Measurements from ENCODE around the gene ATXN1.
"Not testable (repeated sequence)": the region's sequence is repeated elsewhere in the genome, so short reads cannot be mapped to it uniquely, and the experiment has no call there.

The ATXN1 gene

GRCh38 chr6:16391451-16391912, 369.8 kb downstream of the ATXN1 start:
- Histone ChIP-seq H2BK15ac (replicated peaks; ENCODE audit: low read depth) (no peak overlapping the region), H3K27me3 (ENCODE audit: insufficient read depth, low read length, poor library complexity) (no peaks in the 10 kb centered on the region), H3K4me3 (ENCODE audit: low read length) (no peak overlapping the region), H4K8ac (ENCODE audit: low read depth, low read length) (no peak overlapping the region), H3K4me2 (ENCODE audit: low read length) (no peak overlapping the region), H3K23ac (ENCODE audit: low read length) (no peak overlapping the region), H2BK120ac (ENCODE audit: low read depth, low read length) (no peak overlapping the region), H2BK5ac (ENCODE audit: low read length) (no peak overlapping the region), H4K5ac (ENCODE audit: low read length) (no peak overlapping the region), H3K79me1 (ENCODE audit: low read length) (no peaks in the 10 kb centered on the region), H3K4me1 (ENCODE audit: control insufficient read depth, low read depth, low read length) (no peaks in the 10 kb centered on the region), H3K36me3 (ENCODE audit: control insufficient read depth, insufficient read depth, low read length) (no peaks in the 10 kb centered on the region), H3K18ac (ENCODE audit: low read length) (no peak overlapping the region), H2AK5ac (ENCODE audit: low read length) (no peak overlapping the region), H3K9ac (ENCODE audit: low read length) (no peak overlapping the region), H3K79me2 (ENCODE audit: control insufficient read depth, insufficient read depth, low read length) (no peaks in the 10 kb centered on the region), H3K56ac (ENCODE audit: low read length) (no peak overlapping the region), H3K27ac (ENCODE audit: low read depth, low read length) (no peak overlapping the region), H3K4ac (ENCODE audit: low read depth, low read length) (no peak overlapping the region)
- no peak for DNase-seq
- no CpG with 5 or more reads among the region's 2 CpGs for WGBS (ENCODE audit: extremely low coverage, insufficient coverage, low lambda C conversion rate)

GRCh38 chr6:16390909-16391450, 370.3 kb downstream of the ATXN1 start:
- not testable (repeated sequence) for DNase-seq; H2BK120ac ChIP-seq (ENCODE audit: low read depth, low read length); H3K56ac ChIP-seq (ENCODE audit: low read length); H3K4ac ChIP-seq (ENCODE audit: low read depth, low read length); H3K4me3 ChIP-seq (ENCODE audit: low read length); H3K23ac ChIP-seq (ENCODE audit: low read length); H3K18ac ChIP-seq (ENCODE audit: low read length); H3K79me2 ChIP-seq (ENCODE audit: control insufficient read depth, insufficient read depth, low read length); H3K4me2 ChIP-seq (ENCODE audit: low read length); H3K36me3 ChIP-seq (ENCODE audit: control insufficient read depth, insufficient read depth, low read length); H2BK15ac ChIP-seq (replicated peaks; ENCODE audit: low read depth); H4K8ac ChIP-seq (ENCODE audit: low read depth, low read length); H2BK5ac ChIP-seq (ENCODE audit: low read length); H3K9ac ChIP-seq (ENCODE audit: low read length); H2AK5ac ChIP-seq (ENCODE audit: low read length); H3K27me3 ChIP-seq (ENCODE audit: insufficient read depth, low read length, poor library complexity); H4K5ac ChIP-seq (ENCODE audit: low read length); H3K4me1 ChIP-seq (ENCODE audit: control insufficient read depth, low read depth, low read length); H3K27ac ChIP-seq (ENCODE audit: low read depth, low read length); H3K79me1 ChIP-seq (ENCODE audit: low read length)
- WGBS (ENCODE audit: extremely low coverage, insufficient coverage, low lambda C conversion rate): no CpG with 5 or more reads among the region's 6 CpGs

GRCh38 chr6:16389642-16390041, 371.6 kb downstream of the ATXN1 start:
- Histone ChIP-seq H3K27ac (ENCODE audit: low read depth, low read length) (no peak overlapping the region), H3K9ac (ENCODE audit: low read length) (no peak overlapping the region), H3K23ac (ENCODE audit: low read length) (no peak overlapping the region), H3K4me2 (ENCODE audit: low read length) (no peak overlapping the region), H4K5ac (ENCODE audit: low read length) (no peak overlapping the region), H2BK5ac (ENCODE audit: low read length) (no peak overlapping the region), H3K4ac (ENCODE audit: low read depth, low read length) (no peak overlapping the region), H3K4me3 (ENCODE audit: low read length) (no peak overlapping the region), H3K18ac (ENCODE audit: low read length) (no peak overlapping the region), H3K27me3 (ENCODE audit: insufficient read depth, low read length, poor library complexity) (no peaks in the 10 kb centered on the region), H2AK5ac (ENCODE audit: low read length) (no peak overlapping the region), H3K4me1 (ENCODE audit: control insufficient read depth, low read depth, low read length) (no peaks in the 10 kb centered on the region), H2BK120ac (ENCODE audit: low read depth, low read length) (no peak overlapping the region), H3K56ac (ENCODE audit: low read length) (no peak overlapping the region), H3K79me1 (ENCODE audit: low read length) (no peaks in the 10 kb centered on the region), H3K36me3 (ENCODE audit: control insufficient read depth, insufficient read depth, low read length) (no peaks in the 10 kb centered on the region), H3K79me2 (ENCODE audit: control insufficient read depth, insufficient read depth, low read length) (no peaks in the 10 kb centered on the region), H2BK15ac (replicated peaks; ENCODE audit: low read depth) (no peak overlapping the region), H4K8ac (ENCODE audit: low read depth, low read length) (no peak overlapping the region)
- DNase-seq: no peak
- WGBS (ENCODE audit: extremely low coverage, insufficient coverage, low lambda C conversion rate): no CpG with 5 or more reads among the region's 2 CpGs

GRCh38 chr6:16388488-16388887, 372.8 kb downstream of the ATXN1 start:
- no peak overlapping the region for H3K9ac ChIP-seq (ENCODE audit: low read length)
- no peak overlapping the region for H2BK120ac ChIP-seq (ENCODE audit: low read depth, low read length)
- no peak overlapping the region for H3K56ac ChIP-seq (ENCODE audit: low read length)
- no peaks in the 10 kb centered on the region for H3K4me1 ChIP-seq (ENCODE audit: control insufficient read depth, low read depth, low read length)
- H3K23ac ChIP-seq (ENCODE audit: low read length): no peak overlapping the region
- H3K4me3 ChIP-seq (ENCODE audit: low read length): no peak overlapping the region
- no CpG with 5 or more reads among the region's 1 CpG for WGBS (ENCODE audit: extremely low coverage, insufficient coverage, low lambda C conversion rate)
- no peak overlapping the region for H4K8ac ChIP-seq (ENCODE audit: low read depth, low read length)
- H3K36me3 ChIP-seq (ENCODE audit: control insufficient read depth, insufficient read depth, low read length): no peaks in the 10 kb centered on the region
- peak; percentile 54 for DNase-seq
- H3K27ac ChIP-seq (ENCODE audit: low read depth, low read length): no peak overlapping the region
- no peak overlapping the region for H2BK15ac ChIP-seq (replicated peaks; ENCODE audit: low read depth)
- no peak overlapping the region for H3K18ac ChIP-seq (ENCODE audit: low read length)
- no peak overlapping the region for H3K4ac ChIP-seq (ENCODE audit: low read depth, low read length)
- no peaks in the 10 kb centered on the region for H3K79me2 ChIP-seq (ENCODE audit: control insufficient read depth, insufficient read depth, low read length)
- H4K5ac ChIP-seq (ENCODE audit: low read length): no peak overlapping the region
- no peaks in the 10 kb centered on the region for H3K79me1 ChIP-seq (ENCODE audit: low read length)
- H2BK5ac ChIP-seq (ENCODE audit: low read length): no peak overlapping the region
- H2AK5ac ChIP-seq (ENCODE audit: low read length): no peak overlapping the region
- no peaks in the 10 kb centered on the region for H3K27me3 ChIP-seq (ENCODE audit: insufficient read depth, low read length, poor library complexity)
- no peak overlapping the region for H3K4me2 ChIP-seq (ENCODE audit: low read length)

- Histone ChIP-seq H3K56ac (ENCODE audit: low read length) (no peak overlapping the region), H3K79me2 (ENCODE audit: control insufficient read depth, insufficient read depth, low read length) (no peaks in the 10 kb centered on the region), H3K4me2 (ENCODE audit: low read length) (no peak overlapping the region), H3K36me3 (ENCODE audit: control insufficient read depth, insufficient read depth, low read length) (no peaks in the 10 kb centered on the region), H4K8ac (ENCODE audit: low read depth, low read length) (no peak overlapping the region), H3K18ac (ENCODE audit: low read length) (no peak overlapping the region), H3K27me3 (ENCODE audit: insufficient read depth, low read length, poor library complexity) (no peaks in the 10 kb centered on the region), H3K23ac (ENCODE audit: low read length) (no peak overlapping the region), H3K4me3 (ENCODE audit: low read length) (no peak overlapping the region), H3K4me1 (ENCODE audit: control insufficient read depth, low read depth, low read length) (no peaks in the 10 kb centered on the region), H3K9ac (ENCODE audit: low read length) (no peak overlapping the region), H3K4ac (ENCODE audit: low read depth, low read length) (no peak overlapping the region), H3K27ac (ENCODE audit: low read depth, low read length) (no peak overlapping the region), H2BK15ac (replicated peaks; ENCODE audit: low read depth) (no peak overlapping the region), H4K5ac (ENCODE audit: low read length) (no peak overlapping the region), H2BK5ac (ENCODE audit: low read length) (no peak overlapping the region), H2BK120ac (ENCODE audit: low read depth, low read length) (no peak overlapping the region), H3K79me1 (ENCODE audit: low read length) (no peaks in the 10 kb centered on the region), H2AK5ac (ENCODE audit: low read length) (no peak overlapping the region)
- no CpG with 5 or more reads among the region's 5 CpGs for WGBS (ENCODE audit: extremely low coverage, insufficient coverage, low lambda C conversion rate)
- no peak for DNase-seq
These were observed 375.2 kb downstream of the ATXN1 start for GRCh38 chr6:16386057-16386456.

GRCh38 chr6:16383607-16384206, 377.6 kb downstream of the ATXN1 start:
- Histone ChIP-seq H2BK5ac (ENCODE audit: low read length) (no peak overlapping the region), H3K4me3 (ENCODE audit: low read length) (no peak overlapping the region), H2BK120ac (ENCODE audit: low read depth, low read length) (no peak overlapping the region), H3K79me2 (ENCODE audit: control insufficient read depth, insufficient read depth, low read length) (no peaks in the 10 kb centered on the region), H3K4me1 (ENCODE audit: control insufficient read depth, low read depth, low read length) (no peaks in the 10 kb centered on the region), H3K27me3 (ENCODE audit: insufficient read depth, low read length, poor library complexity) (no peaks in the 10 kb centered on the region), H3K18ac (ENCODE audit: low read length) (no peak overlapping the region), H4K8ac (ENCODE audit: low read depth, low read length) (no peak overlapping the region), H3K23ac (ENCODE audit: low read length) (no peak overlapping the region), H2BK15ac (replicated peaks; ENCODE audit: low read depth) (no peak overlapping the region), H2AK5ac (ENCODE audit: low read length) (no peak overlapping the region), H3K4me2 (ENCODE audit: low read length) (no peak overlapping the region), H3K27ac (ENCODE audit: low read depth, low read length) (no peak overlapping the region), H3K4ac (ENCODE audit: low read depth, low read length) (no peak overlapping the region), H3K9ac (ENCODE audit: low read length) (no peak overlapping the region), H3K79me1 (ENCODE audit: low read length) (no peaks in the 10 kb centered on the region), H3K56ac (ENCODE audit: low read length) (no peak overlapping the region), H4K5ac (ENCODE audit: low read length) (no peak overlapping the region), H3K36me3 (ENCODE audit: control insufficient read depth, insufficient read depth, low read length) (no peaks in the 10 kb centered on the region)
- no peak for DNase-seq
- no CpG with 5 or more reads among the region's 5 CpGs for WGBS (ENCODE audit: extremely low coverage, insufficient coverage, low lambda C conversion rate)
